Lower leg skin (tissue), 4 donors: ENCODE measurements around the gene PTOV1. TPM values are rescaled to one million over a fixed set of nuclear protein-coding genes. Genes with fewer than 3 reads are reported as not detected.

Source experiments
- DNase-seq, 2 donors: peaks; one replicate each; pipeline ENCODE4 v3.0.0-alpha.2; 2019; ENCODE audit warnings: low spot score in 2 of 2
- H3K4me3 ChIP-seq: fragments of 200-600 bp; sonication (generic); 2 replicates; pipeline ENCODE4 v1.5.1; 2017; ENCODE audit warnings: mild to moderate bottlenecking, low read depth; ENCODE audit not compliant: poor library complexity, severe bottlenecking
- POLR2A ChIP-seq, 2 donors: fragments of 450-650 bp; IDR thresholded peaks; one replicate each; pipeline ENCODE4 v1.6.1; 2016 to 2017; ENCODE audit warnings: antibody characterized with exemption in 2 of 2, mild to moderate bottlenecking in 1 of 2, moderate library complexity in 1 of 2
- whole genome bisulfite sequencing, 2 donors: methylation state at CpG; one replicate each; pipeline ENCODE4 v1.1.5; 2018; 5-methylcytosine and 5-hydroxymethylcytosine counted together
- intact Hi-C: fragments of 100-400 bp; cut with DNase I; formaldehyde crosslinking; loops from one replicate; pipeline ENCODE4 v1.15.0; 2023; ENCODE audit warnings: low total_unique reads
- total RNA-seq, 4 donors: library from RNA; depleted of rRNA; stranded (reverse); fragments of >200 nt; gene quantifications; one replicate each; pipeline ENCODE4 v1.1.0, GENCODE V29; 2016
- TF ChIP-seq, protein P1 (sequence below), 3 donors: fragments of 450-650 bp; IDR thresholded peaks; one replicate each; pipeline ENCODE4 v1.5.1; 2016; ENCODE audit warnings: antibody characterized with exemption in 3 of 3, mild to moderate bottlenecking in 3 of 3, moderate library complexity in 2 of 3

Gene PTOV1
- 100 to 1,000 TPM in 2 of 4 donors, 10 to 100 TPM in 2; 62.4 to 122 (median 92.5) TPM for total RNA-seq

GRCh38 chr19:49850487-49851342, at the start of gene PTOV1:
Gene PTOV1, plus strand, starts transcription at chr19:49851159.
- intact Hi-C loops, result no loop called here
- TF ChIP-seq, protein P1, sequence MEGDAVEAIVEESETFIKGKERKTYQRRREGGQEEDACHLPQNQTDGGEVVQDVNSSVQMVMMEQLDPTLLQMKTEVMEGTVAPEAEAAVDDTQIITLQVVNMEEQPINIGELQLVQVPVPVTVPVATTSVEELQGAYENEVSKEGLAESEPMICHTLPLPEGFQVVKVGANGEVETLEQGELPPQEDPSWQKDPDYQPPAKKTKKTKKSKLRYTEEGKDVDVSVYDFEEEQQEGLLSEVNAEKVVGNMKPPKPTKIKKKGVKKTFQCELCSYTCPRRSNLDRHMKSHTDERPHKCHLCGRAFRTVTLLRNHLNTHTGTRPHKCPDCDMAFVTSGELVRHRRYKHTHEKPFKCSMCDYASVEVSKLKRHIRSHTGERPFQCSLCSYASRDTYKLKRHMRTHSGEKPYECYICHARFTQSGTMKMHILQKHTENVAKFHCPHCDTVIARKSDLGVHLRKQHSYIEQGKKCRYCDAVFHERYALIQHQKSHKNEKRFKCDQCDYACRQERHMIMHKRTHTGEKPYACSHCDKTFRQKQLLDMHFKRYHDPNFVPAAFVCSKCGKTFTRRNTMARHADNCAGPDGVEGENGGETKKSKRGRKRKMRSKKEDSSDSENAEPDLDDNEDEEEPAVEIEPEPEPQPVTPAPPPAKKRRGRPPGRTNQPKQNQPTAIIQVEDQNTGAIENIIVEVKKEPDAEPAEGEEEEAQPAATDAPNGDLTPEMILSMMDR (IDR thresholded peaks at IDR 0.05), result peak in 1 of 3 donors; percentile 24
- no peak for TF ChIP-seq POLR2A (IDR thresholded peaks at IDR 0.05)
- H3K4me3 ChIP-seq, result peak within 1 kb of the TSS; percentile 89
- DNase-seq, result peak; percentile 88 to 98
- WGBS, 2 donors, result 1% methylated on average over 45 to 47 of the region's 98 CpGs

DNA sequence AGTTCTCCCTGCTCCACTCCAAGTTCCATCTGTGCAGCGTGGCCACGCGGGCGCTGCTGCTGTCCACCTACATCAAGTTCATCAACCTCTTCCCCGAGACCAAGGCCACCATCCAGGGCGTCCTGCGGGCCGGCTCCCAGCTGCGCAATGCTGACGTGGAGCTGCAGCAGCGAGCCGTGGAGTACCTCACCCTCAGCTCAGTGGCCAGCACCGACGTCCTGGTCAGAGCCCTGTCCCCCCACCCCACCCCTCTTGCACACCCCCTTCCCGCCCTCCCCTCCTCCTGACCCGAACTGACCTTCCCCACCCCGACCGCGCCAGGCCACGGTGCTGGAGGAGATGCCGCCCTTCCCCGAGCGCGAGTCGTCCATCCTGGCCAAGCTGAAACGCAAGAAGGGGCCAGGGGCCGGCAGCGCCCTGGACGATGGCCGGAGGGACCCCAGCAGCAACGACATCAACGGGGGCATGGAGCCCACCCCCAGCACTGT, 49.5 kb upstream of the PTOV1 start:
- 84 to 92% methylated on average over 12 to 23 of the region's 32 CpGs for WGBS, 2 donors
- intact Hi-C loops, result no loop called here
- DNase-seq, result no peak
- H3K4me3 ChIP-seq, result no peak overlapping the region
- TF ChIP-seq, protein P1 (IDR thresholded peaks at IDR 0.05), result no peak
- TF ChIP-seq POLR2A (IDR thresholded peaks at IDR 0.05), result no peak

GRCh38 chr19:49801966-49802661, 48.8 kb upstream of the PTOV1 start:
- H3K4me3 ChIP-seq, result no peak overlapping the region
- no peak for TF ChIP-seq POLR2A (IDR thresholded peaks at IDR 0.05)
- TF ChIP-seq, protein P1 (IDR thresholded peaks at IDR 0.05), result no peak
- WGBS, 2 donors, result 51 to 76% methylated on average over 24 to 33 of the region's 38 CpGs

GRCh38 chr19:49802836-49803528, 48.0 kb upstream of the PTOV1 start:
- 85 to 91% methylated on average over 23 to 24 of the region's 24 CpGs for WGBS, 2 donors
- DNase-seq, result no peak
- TF ChIP-seq, protein P1 (IDR thresholded peaks at IDR 0.05), result no peak
- no peak for TF ChIP-seq POLR2A (IDR thresholded peaks at IDR 0.05)
- H3K4me3 ChIP-seq, result no peak overlapping the region
- intact Hi-C loops, result no loop called here

More at GRCh38 chr19:49801966-49802661, 48.8 kb upstream of the PTOV1 start:
- peak; percentile 73 to 96 for DNase-seq
- intact Hi-C loops, result no loop called here

GRCh38 chr19:49803529-49803856, 47.5 kb upstream of the PTOV1 start:
- TF ChIP-seq POLR2A (IDR thresholded peaks at IDR 0.05), result no peak
- TF ChIP-seq, protein P1 (IDR thresholded peaks at IDR 0.05), result no peak
- DNase-seq, result no peak
- no peak overlapping the region for H3K4me3 ChIP-seq
- intact Hi-C loops, result no loop called here
- 81 to 90% methylated on average over 6 of the region's 6 CpGs for WGBS, 2 donors
